Measurements from ENCODE around the gene ITPRID1. TPM values are rescaled to one million over a fixed set of nuclear protein-coding genes. Genes with fewer than 3 reads are reported as not detected.

The ITPRID1 gene
- polyA plus RNA-seq, 3 donors, result not detected

DNA sequence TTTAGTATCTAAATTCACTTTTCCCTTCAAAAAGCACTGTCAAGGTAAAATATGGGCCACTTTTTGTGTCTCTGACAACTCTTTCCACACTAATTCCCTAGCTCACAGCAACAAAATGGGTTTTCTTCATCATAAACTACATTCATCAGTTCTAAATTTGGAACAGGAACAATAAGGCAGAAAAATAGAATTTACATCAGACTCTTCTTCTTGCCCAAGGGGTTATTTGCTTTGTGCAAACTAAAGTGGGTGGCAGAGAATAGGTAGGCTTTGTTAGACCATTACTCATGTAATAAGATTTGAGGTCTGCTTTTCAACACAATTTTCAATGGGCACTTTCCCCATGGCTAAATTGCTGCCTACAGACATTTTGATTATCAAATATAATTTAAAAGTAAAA is 155.6 kb downstream of the ITPRID1 start:
- H3K9me3 Mint-ChIP-seq, result peaks cover 0 to 8% (median 0%) of the 10 kb centered on the region in 7 donors
- Histone ChIP-seq H3K9ac (ENCODE audit: insufficient read depth, low read length, poor library complexity, severe bottlenecking) (no peak overlapping the region), H2AFZ (ENCODE audit: insufficient read depth, low read depth, low read length, poor library complexity, severe bottlenecking) (no peak overlapping the region), H3K79me2 (ENCODE audit: insufficient read depth, low read length) (no peaks in the 10 kb centered on the region), H3K4me1 (ENCODE audit: control insufficient read depth in 1 of 2, insufficient read depth in 2 of 2, low read length in 2 of 2) (peaks cover 36 to 40% of the 10 kb centered on the region in 2 donors), H4K20me1 (ENCODE audit: insufficient read depth, low read length) (no peaks in the 10 kb centered on the region), H3K4me2 (replicated peaks; ENCODE audit: extremely low read depth, low read length, poor library complexity, severe bottlenecking) (no peak overlapping the region), H3K9me3 (replicated peaks in 1 of 2; ENCODE audit: control insufficient read depth in 1 of 2, insufficient read depth in 1 of 2, low read length in 2 of 2) (peaks cover 0 to 3% of the 10 kb centered on the region in 2 donors), H3K4me3 (replicated peaks in 1 of 3; ENCODE audit: low read depth in 2 of 3, low read length in 3 of 3) (no peak overlapping the region), H3K27ac (ENCODE audit: low read depth in 1 of 2, low read length in 2 of 2) (no peak overlapping the region), H3K36me3 (replicated peaks in 1 of 2; ENCODE audit: control insufficient read depth in 1 of 2, insufficient read depth in 2 of 2, low read length in 2 of 2) (no peaks in the 10 kb centered on the region), H3K27me3 (ENCODE audit: control insufficient read depth in 2 of 2, insufficient read depth in 2 of 2, low read length in 2 of 2) (peaks cover 0 to 7% of the 10 kb centered on the region in 2 donors)
- TF ChIP-seq, protein P1, sequence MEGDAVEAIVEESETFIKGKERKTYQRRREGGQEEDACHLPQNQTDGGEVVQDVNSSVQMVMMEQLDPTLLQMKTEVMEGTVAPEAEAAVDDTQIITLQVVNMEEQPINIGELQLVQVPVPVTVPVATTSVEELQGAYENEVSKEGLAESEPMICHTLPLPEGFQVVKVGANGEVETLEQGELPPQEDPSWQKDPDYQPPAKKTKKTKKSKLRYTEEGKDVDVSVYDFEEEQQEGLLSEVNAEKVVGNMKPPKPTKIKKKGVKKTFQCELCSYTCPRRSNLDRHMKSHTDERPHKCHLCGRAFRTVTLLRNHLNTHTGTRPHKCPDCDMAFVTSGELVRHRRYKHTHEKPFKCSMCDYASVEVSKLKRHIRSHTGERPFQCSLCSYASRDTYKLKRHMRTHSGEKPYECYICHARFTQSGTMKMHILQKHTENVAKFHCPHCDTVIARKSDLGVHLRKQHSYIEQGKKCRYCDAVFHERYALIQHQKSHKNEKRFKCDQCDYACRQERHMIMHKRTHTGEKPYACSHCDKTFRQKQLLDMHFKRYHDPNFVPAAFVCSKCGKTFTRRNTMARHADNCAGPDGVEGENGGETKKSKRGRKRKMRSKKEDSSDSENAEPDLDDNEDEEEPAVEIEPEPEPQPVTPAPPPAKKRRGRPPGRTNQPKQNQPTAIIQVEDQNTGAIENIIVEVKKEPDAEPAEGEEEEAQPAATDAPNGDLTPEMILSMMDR (IDR thresholded peaks at IDR 0.05), result no peak
- no peak overlapping the region for H3K4me3 Mint-ChIP-seq
- H3K36me3 Mint-ChIP-seq, result no peaks in the 10 kb centered on the region
- H3K27ac Mint-ChIP-seq, result no peak overlapping the region
- H3K27me3 Mint-ChIP-seq (ENCODE audit: low read depth in 3 of 3), result peaks cover 2 to 17% (median 10%) of the 10 kb centered on the region in 3 donors
- H3K4me1 Mint-ChIP-seq, result peaks cover 32% of the 10 kb centered on the region
- intact Hi-C loops (cut with micrococcal nuclease), result loop anchor here in 1 of 2 donors (5.0 kb wide), 1 partner anchor 33 kb away; no protein-coding TSS in a partner anchor
- no peak for DNase-seq

DNA sequence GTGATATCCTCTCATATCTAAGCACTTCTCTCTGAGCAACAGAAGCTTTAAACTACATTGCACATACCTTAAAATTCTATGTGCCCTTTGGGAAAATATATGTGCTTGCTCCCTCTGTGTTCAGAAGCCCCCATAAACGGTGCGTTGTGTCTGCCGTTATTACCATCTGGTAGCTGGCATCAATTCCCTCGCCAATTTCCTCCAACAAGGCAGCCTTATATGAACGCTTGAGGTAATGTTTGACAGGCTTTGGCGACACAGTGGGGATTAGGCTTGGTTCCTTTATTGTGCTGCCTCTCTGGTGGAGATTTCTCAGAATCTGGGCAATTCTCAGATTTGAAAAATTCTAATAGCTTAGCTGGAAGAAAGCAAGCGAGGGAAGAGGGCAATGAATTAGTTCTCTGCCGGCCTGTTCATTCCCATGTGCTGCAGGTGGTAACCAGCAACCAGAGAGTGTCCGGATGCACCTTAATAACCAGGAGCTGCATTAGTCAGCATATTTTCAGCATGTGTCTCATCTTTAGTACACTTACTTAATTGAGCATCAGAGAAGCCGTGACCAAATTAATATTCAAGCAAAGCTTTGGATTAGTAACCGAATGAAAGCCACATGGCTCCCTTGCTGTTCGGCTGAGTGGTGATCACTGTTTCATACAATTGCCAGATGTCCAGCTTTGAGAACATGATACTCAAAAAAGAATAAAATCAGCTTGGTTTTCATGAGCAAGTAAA is 165.8 kb downstream of the ITPRID1 start:
- Histone ChIP-seq H3K79me2 (ENCODE audit: insufficient read depth, low read length) (no peaks in the 10 kb centered on the region), H3K36me3 (replicated peaks in 1 of 2; ENCODE audit: control insufficient read depth in 1 of 2, insufficient read depth in 2 of 2, low read length in 2 of 2) (no peaks in the 10 kb centered on the region), H3K4me3 (replicated peaks in 1 of 3; ENCODE audit: low read depth in 2 of 3, low read length in 3 of 3) (no peak overlapping the region), H3K9ac (ENCODE audit: insufficient read depth, low read length, poor library complexity, severe bottlenecking) (no peak overlapping the region), H4K20me1 (ENCODE audit: insufficient read depth, low read length) (no peaks in the 10 kb centered on the region), H3K4me2 (replicated peaks; ENCODE audit: extremely low read depth, low read length, poor library complexity, severe bottlenecking) (no peak overlapping the region), H3K27me3 (ENCODE audit: control insufficient read depth in 2 of 2, insufficient read depth in 2 of 2, low read length in 2 of 2) (peaks cover 5% of the 10 kb centered on the region in 2 donors), H2AFZ (ENCODE audit: insufficient read depth, low read depth, low read length, poor library complexity, severe bottlenecking) (no peak overlapping the region), H3K27ac (ENCODE audit: low read depth in 1 of 2, low read length in 2 of 2) (no peak overlapping the region), H3K9me3 (replicated peaks in 1 of 2; ENCODE audit: control insufficient read depth in 1 of 2, insufficient read depth in 1 of 2, low read length in 2 of 2) (no peaks in the 10 kb centered on the region), H3K4me1 (ENCODE audit: control insufficient read depth in 1 of 2, insufficient read depth in 2 of 2, low read length in 2 of 2) (no peaks in the 10 kb centered on the region)
- peaks cover 0 to 5% (median 0%) of the 10 kb centered on the region in 7 donors for H3K9me3 Mint-ChIP-seq
- intact Hi-C loops (cut with micrococcal nuclease), result no loop called here
- H3K27ac Mint-ChIP-seq, result no peak overlapping the region
- TF ChIP-seq, protein P1 (IDR thresholded peaks at IDR 0.05), result no peak
- H3K4me3 Mint-ChIP-seq, result no peak overlapping the region
- WGBS (ENCODE audit: insufficient coverage), result 97% methylated on average over 8 of the region's 12 CpGs
- H3K27me3 Mint-ChIP-seq (ENCODE audit: low read depth in 3 of 3), result peaks cover 16 to 32% (median 20%) of the 10 kb centered on the region in 3 donors
- DNase-seq, result no peak
- no peaks in the 10 kb centered on the region for H3K36me3 Mint-ChIP-seq
- H3K4me1 Mint-ChIP-seq, result peaks cover 1% of the 10 kb centered on the region
